ENCODE results near the gene ADAP2.

DNA sequence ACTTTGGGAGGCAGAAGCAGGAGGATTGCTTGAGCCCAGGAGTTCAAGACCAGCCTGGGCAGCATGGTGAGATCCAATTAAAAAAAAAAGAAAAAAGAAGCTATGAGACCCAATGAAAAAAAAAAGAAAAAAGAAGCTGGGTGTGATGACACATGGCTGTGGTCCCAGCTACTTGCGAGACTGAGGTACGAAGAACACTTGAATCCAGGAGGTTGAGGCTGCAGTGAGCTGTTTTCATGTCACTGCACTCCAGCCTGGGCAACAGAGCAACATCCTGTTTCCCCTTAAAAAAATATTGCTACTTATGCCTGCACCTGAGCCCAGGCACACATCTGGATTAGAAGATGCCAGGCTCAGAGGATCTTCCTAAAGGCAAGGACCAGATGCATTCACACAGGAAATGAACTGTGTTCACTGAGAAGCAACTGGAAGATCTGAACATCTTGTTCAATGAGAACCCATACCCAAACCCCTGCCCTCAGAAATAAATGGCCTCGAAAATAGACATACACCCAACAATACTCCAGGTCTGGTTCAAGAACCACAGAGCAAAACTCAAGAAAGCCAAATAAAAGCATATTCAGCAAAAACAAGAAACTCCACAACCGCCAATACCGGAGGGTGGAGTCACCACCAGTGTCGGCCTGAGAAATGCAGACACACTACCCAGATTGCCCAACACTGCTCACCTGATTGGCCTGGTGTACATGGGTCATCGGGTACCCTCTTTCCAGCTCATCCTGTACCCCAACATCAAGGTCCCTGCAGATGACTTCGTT is 53.5 kb downstream of the ADAP2 start:
- TF ChIP-seq BACH1 (IDR thresholded peaks at IDR 0.05; ENCODE audit: borderline replicate concordance), result no peak
- no peak for TF ChIP-seq POLR2AphosphoS5 (IDR thresholded peaks at IDR 0.05; ENCODE audit: low read length)
- TF ChIP-seq RFX5 (IDR thresholded peaks at IDR 0.05; ENCODE audit: low read depth, low read length), result no peak
- TF ChIP-seq EZH2 (IDR thresholded peaks at IDR 0.05; ENCODE audit: borderline replicate concordance, control insufficient read depth, low read depth, low read length), result no peak
- TF ChIP-seq POLR2A (IDR thresholded peaks at IDR 0.05; ENCODE audit: low read depth, low read length), result no peak
- TF ChIP-seq, protein P1, sequence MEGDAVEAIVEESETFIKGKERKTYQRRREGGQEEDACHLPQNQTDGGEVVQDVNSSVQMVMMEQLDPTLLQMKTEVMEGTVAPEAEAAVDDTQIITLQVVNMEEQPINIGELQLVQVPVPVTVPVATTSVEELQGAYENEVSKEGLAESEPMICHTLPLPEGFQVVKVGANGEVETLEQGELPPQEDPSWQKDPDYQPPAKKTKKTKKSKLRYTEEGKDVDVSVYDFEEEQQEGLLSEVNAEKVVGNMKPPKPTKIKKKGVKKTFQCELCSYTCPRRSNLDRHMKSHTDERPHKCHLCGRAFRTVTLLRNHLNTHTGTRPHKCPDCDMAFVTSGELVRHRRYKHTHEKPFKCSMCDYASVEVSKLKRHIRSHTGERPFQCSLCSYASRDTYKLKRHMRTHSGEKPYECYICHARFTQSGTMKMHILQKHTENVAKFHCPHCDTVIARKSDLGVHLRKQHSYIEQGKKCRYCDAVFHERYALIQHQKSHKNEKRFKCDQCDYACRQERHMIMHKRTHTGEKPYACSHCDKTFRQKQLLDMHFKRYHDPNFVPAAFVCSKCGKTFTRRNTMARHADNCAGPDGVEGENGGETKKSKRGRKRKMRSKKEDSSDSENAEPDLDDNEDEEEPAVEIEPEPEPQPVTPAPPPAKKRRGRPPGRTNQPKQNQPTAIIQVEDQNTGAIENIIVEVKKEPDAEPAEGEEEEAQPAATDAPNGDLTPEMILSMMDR (IDR thresholded peaks at IDR 0.05 in 2 of 3, conservative IDR thresholded peaks at IDR 0.05 in 1 of 3; ENCODE audit: control insufficient read depth in 2 of 3, extremely low read depth in 1 of 3, insufficient read depth in 1 of 3, low read depth in 3 of 3, low read length in 3 of 3), result no peak

Measured in GM12878 (cell line).